ENCODE data around the gene IFNGR1. TPM values are rescaled to one million over a fixed set of nuclear protein-coding genes. Genes with fewer than 3 reads are reported as not detected.

Gene IFNGR1
- polyA plus RNA-seq, 2 of the 4 experiments (the other 2 are of a cell fraction), result 31.2 to 54.9 TPM

DNA sequence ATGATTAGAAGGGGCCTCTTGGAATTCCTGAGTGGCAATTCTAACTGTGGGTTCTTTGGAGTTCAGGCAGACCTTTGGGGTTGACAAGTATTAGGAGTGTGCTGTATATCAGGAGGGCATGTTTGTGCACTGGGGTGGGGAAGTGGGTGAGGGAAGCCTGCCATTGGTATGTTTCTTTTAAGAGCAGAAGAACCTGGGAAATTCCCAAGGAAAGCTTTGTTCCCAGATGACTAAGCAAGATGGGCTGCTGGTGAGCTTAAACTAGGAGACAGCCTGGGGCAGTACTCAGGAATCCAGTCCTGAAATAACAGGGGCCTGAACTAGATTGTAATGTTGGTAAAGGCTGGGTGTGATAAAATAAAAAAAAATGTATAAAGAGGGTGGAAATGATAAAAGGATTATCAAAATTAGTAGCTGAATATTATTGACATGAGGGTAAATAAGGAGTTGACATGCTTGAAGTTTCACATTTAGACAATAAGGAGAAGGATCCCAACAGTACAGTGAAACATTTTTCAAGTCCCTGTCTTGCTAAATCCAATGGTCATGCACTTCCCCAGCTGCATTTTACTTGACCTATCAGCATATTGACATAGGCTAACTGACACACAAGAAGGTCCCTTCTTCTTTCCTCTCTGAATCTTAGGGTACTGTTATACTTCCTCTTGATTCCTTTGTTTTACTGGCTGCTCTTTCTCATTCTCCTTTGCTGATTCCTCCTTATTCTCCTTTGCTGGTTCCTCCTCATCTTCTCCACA, 18.4 kb upstream of the IFNGR1 start (continued):
- TF ChIP-seq, protein P1, sequence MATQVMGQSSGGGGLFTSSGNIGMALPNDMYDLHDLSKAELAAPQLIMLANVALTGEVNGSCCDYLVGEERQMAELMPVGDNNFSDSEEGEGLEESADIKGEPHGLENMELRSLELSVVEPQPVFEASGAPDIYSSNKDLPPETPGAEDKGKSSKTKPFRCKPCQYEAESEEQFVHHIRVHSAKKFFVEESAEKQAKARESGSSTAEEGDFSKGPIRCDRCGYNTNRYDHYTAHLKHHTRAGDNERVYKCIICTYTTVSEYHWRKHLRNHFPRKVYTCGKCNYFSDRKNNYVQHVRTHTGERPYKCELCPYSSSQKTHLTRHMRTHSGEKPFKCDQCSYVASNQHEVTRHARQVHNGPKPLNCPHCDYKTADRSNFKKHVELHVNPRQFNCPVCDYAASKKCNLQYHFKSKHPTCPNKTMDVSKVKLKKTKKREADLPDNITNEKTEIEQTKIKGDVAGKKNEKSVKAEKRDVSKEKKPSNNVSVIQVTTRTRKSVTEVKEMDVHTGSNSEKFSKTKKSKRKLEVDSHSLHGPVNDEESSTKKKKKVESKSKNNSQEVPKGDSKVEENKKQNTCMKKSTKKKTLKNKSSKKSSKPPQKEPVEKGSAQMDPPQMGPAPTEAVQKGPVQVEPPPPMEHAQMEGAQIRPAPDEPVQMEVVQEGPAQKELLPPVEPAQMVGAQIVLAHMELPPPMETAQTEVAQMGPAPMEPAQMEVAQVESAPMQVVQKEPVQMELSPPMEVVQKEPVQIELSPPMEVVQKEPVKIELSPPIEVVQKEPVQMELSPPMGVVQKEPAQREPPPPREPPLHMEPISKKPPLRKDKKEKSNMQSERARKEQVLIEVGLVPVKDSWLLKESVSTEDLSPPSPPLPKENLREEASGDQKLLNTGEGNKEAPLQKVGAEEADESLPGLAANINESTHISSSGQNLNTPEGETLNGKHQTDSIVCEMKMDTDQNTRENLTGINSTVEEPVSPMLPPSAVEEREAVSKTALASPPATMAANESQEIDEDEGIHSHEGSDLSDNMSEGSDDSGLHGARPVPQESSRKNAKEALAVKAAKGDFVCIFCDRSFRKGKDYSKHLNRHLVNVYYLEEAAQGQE (IDR thresholded peaks at IDR 0.05), result no peak
- no peak for TF ChIP-seq TFCP2L1 (CRISPR knock-in tag; IDR thresholded peaks at IDR 0.05)
- TF ChIP-seq FOSL2 (IDR thresholded peaks at IDR 0.05), result 0 out of 2 replicates have a peak, but pooled peaks have one; percentile 8
- TF ChIP-seq FOSL2 (CRISPR knock-in tag; IDR thresholded peaks at IDR 0.05), result peak; percentile 55
- TF ChIP-seq NFE2L2 (conservative IDR thresholded peaks at IDR 0.05; ENCODE audit: low read length), result 0 out of 2 replicates have a peak, but pooled peaks have one; percentile 30
- peak; percentile 38; the same call in 1 of the 2 replicates for TF ChIP-seq GATA3 (IDR thresholded peaks at IDR 0.05; ENCODE audit: borderline replicate concordance)
- TF ChIP-seq, protein P2, sequence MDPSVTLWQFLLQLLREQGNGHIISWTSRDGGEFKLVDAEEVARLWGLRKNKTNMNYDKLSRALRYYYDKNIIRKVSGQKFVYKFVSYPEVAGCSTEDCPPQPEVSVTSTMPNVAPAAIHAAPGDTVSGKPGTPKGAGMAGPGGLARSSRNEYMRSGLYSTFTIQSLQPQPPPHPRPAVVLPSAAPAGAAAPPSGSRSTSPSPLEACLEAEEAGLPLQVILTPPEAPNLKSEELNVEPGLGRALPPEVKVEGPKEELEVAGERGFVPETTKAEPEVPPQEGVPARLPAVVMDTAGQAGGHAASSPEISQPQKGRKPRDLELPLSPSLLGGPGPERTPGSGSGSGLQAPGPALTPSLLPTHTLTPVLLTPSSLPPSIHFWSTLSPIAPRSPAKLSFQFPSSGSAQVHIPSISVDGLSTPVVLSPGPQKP (IDR thresholded peaks at IDR 0.05; ENCODE audit: low read depth, low read length), result no peak
- TF ChIP-seq JUN (IDR thresholded peaks at IDR 0.05), result 0 out of 5 replicates have a peak, but pooled peaks of 1 of the 2 experiments have one; percentile 31
- TF ChIP-seq ZSCAN20 (CRISPR knock-in tag; IDR thresholded peaks at IDR 0.05), result no peak
- no peak for TF ChIP-seq RFX5 (IDR thresholded peaks at IDR 0.05)
- TF ChIP-seq CEBPB (IDR thresholded peaks at IDR 0.05), result no peak

DNA sequence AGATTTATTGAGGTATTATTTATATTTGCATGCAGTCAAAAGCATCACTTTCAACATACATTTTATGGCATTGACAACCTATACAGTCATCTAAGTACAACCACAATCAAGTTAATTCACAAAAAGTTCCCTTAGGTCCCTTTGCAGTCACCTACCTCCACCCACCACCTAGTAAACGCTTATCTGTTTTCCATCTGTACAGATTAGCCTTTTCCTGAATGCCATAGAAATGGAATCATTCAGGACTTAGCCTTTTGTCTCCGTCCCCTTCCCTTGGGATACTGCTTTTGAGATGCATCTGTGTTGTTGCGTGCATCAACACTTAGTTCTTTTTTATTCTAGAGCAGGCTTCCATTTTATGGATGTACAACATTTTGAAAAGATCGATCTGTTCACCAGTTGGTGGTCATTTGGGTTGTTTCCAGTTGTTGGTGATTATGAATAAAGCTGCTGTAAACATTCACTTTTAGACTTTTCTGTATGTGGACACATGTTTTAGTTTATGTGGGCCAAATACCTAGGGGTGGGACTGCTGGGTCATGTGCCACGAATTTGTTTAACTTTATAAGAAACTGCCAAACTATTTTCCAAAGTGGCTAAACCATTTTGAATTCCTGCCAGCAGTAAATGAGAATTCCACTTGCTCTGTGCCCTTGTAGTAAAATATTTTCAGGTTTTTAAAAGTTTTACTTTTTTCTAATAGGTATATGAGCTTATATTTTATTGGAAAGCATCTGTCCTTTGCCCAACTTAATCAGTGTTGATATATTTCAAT, 17.6 kb upstream of the IFNGR1 start:
- FAIRE-seq (no peak), ATAC-seq (no peak), DNase-seq (ENCODE audit: low read depth in 1 of 2, low spot score in 1 of 2) (no peak)
- TF ChIP-seq, protein P3, sequence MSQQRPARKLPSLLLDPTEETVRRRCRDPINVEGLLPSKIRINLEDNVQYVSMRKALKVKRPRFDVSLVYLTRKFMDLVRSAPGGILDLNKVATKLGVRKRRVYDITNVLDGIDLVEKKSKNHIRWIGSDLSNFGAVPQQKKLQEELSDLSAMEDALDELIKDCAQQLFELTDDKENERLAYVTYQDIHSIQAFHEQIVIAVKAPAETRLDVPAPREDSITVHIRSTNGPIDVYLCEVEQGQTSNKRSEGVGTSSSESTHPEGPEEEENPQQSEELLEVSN (IDR thresholded peaks at IDR 0.05; ENCODE audit: borderline replicate concordance, low read depth), result no peak
- TF ChIP-seq, protein P4, sequence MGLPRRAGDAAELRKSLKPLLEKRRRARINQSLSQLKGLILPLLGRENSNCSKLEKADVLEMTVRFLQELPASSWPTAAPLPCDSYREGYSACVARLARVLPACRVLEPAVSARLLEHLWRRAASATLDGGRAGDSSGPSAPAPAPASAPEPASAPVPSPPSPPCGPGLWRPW (IDR thresholded peaks at IDR 0.05), result no peak
- TF ChIP-seq GATA3 (IDR thresholded peaks at IDR 0.05; ENCODE audit: borderline replicate concordance) (peak; percentile 39; the same call in 1 of the 2 replicates), SREBF2 (IDR thresholded peaks at IDR 0.05) (no peak)
- 68% methylated on average over 5 of the region's 5 CpGs for WGBS (ENCODE audit: missing lambda C conversion rate)
- CTCF ChIA-PET, result interaction anchor here (0.7 to 2.3 kb wide), 2 partner anchors 8 to 143 kb away, joined by 3 to 7 read pairs; no protein-coding TSS in a partner anchor
- H3K4me1 ChIP-seq, result peaks cover 66% of the 10 kb centered on the region
- H3K27ac ChIP-seq, result peak overlapping the region; percentile 79 to 91
- no peak overlapping the region for H3K4me3 ChIP-seq
- peaks cover 15% of the 10 kb centered on the region; the same call in 2 of the 3 replicates for H3K9me3 ChIP-seq
- POLR2A ChIA-PET, result no interaction called here
- peak overlapping the region; percentile 55 for H3K4me2 ChIP-seq

DNA sequence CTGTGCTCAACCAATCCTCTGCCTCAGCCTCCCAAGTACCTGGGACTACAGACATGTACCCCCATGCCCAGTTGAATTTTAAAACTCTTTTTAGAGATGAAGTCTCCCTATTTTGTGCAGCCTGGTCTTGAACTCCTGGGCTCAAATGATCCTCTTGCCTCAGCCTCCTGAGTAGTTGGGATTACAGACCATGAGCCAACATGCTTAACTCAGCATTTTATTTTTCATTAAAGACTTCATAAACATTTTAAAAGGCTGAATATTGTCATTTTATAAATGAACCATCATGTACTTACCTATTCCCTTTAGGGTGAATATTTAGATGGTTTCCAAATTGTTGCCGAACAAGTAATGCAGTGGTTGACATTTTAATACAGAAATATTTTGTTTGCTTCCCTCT, 16.5 kb upstream of the IFNGR1 start:
- ChIA-PET CTCF (interaction anchor here (1.3 kb wide), 1 partner anchor 13 kb away, joined by 3 read pairs; no protein-coding TSS in a partner anchor), POLR2A (no interaction called here)
- Histone ChIP-seq H3K4me3 (no peak overlapping the region), H3K4me2 (no peak overlapping the region), H3K27ac (peak overlapping the region; percentile 79 to 91), H3K4me1 (peaks cover 55% of the 10 kb centered on the region), H3K9me3 (peaks cover 15% of the 10 kb centered on the region; the same call in 2 of the 3 replicates)
- FAIRE-seq (no peak), DNase-seq (ENCODE audit: low read depth in 1 of 2, low spot score in 1 of 2) (no peak), ATAC-seq (no peak)
- 92% methylated on average over 1 of the region's 1 CpG for WGBS (ENCODE audit: missing lambda C conversion rate)
- TF ChIP-seq MAFK (IDR thresholded peaks at IDR 0.05; ENCODE audit: partially characterized antibody), result peak; percentile 43
- TF ChIP-seq, protein P4 (IDR thresholded peaks at IDR 0.05), result no peak
- TF ChIP-seq SREBF2 (IDR thresholded peaks at IDR 0.05), result no peak
